ENCODE measurements around the gene NCCRP1.
"Not testable (repeated sequence)": the region's sequence is repeated elsewhere in the genome, so short reads cannot be mapped to it uniquely, and the experiment has no call there.

Gene NCCRP1

DNA sequence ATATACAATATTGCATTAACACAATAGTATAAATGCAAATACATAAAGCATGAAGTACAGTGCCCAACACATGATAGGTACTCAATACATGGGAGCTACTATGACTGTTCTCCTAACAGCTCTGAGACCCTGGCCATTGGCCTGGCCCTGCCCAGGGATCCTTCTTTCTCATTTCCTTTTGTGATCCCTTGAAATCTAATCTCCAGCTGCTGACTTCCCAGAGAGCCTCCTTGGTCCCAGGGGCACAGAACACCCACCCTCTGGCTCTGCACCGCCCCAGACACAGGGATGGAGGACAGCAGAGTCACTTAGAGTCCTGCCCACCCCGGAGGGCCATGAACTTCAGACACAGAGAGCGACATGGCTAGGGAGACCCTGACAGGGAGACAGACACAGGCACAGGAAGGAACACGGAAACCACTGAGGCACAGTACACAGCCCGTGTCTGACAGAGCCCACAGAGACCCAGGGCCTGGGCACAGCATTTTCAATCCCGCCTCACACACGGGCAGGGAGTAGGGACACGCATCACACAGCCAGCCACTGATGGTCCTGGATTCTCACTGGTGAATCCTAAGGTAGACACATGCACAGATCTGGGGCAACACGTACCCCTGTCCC is 11.5 kb downstream of the NCCRP1 start:
- DNase-seq (ENCODE audit: low read depth): no peak

DNA sequence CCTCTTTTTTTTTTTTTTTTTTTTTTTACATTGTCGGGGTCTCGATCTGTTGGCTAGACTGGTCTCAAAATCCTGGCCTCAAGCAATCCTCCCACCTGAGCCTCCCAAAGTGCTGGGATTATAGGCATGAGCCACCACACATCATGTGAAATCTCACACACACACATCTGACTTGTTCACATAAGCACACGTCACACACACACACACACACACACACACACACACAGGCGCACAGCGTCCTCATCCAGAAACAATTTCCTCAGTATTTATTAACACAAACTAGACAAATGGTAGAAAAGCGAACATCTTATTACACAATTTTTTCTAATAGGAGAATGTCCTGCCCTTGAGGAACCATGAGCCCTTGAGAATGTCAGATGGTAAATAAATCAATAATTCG is 12.4 kb downstream of the NCCRP1 start:
- DNase-seq (ENCODE audit: low read depth): no peak

DNA sequence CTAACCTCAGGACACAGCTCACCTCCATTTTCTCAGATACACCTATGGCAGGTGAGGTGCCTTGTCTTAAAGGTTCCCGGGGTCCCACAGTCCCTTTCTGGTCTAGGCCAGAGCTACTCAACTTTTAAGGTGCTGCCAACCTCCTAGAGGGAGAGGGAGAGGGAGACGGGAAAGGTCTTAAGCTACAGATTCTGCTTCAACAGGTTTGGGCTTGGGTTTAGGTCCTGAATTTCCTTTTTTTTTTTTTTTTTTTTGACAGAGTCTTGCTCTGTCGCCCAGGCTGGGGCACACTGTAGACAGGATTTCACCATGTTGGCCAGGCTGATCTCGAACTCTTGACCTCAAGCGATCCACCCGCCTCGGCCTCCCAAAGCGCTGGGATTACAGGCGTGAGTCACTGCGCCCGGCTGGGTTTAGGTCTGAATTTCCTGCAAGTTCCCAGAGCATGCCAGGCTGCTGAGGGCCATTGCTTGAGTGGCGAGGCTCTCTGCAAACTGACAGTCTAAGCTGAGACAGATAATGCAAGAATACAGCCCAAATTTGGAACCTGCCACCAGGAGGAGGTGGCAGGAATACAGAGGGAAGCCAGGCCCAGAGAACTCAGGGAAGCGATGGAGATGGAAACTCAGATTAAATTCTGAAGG is 15.1 kb downstream of the NCCRP1 start:
- DNase-seq (ENCODE audit: low read depth): peak; percentile 52

GRCh38 chr19:39212375-39212742 is 15.6 kb downstream of the NCCRP1 start:
- peak; percentile 18 for DNase-seq (ENCODE audit: low read depth)

- not testable (repeated sequence) for DNase-seq (ENCODE audit: low read depth)
Measured at GRCh38 chr19:39215323-39215722, 18.6 kb downstream of the NCCRP1 start.

DNA sequence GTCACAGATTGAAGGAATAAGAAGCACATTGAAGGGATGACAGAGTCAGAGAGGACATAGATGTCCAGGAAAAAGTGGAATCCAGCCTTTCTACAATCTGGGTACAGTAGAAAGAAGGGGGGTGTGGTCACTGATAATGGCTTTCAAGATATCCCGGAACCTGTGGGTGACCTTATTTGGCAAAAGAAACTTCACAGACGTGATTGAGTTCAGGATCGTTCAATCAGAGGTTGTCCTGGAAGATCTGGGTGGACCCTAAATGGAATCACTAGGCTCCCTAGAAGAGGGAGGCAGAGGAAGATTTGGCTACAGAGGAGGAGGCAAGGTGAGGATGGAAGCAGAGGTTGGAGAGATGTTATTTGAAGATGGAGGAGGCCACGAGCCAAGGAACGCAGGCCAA is 20.3 kb downstream of the NCCRP1 start:
- DNase-seq (ENCODE audit: low read depth): no peak

GRCh38 chr19:39218230-39219007 is 21.7 kb downstream of the NCCRP1 start:
- DNase-seq (ENCODE audit: low read depth): no peak

DNA sequence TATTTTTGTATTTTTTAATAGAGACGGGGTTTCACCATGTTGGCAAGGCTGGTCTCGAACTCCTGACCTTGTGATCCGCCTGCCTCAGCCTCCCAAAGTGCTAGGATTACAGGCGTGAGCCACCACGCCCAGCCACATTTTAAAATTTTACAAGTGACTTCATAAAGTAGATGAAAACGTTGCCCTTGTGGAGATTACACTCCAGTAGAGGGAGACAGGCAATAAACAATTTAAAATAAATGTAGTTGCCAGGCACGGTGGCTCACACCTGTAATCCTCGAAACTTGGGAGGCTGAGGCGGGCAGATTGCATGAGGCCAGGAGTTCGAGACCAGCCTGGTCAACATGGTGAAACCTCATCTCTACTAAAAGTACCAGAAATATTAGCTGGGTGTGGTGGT is 22.3 kb downstream of the NCCRP1 start:
- DNase-seq (ENCODE audit: low read depth): not testable (repeated sequence)

GRCh38 chr19:39223703-39224279 is 27.0 kb downstream of the NCCRP1 start:
- DNase-seq (ENCODE audit: low read depth): peak; percentile 55

- DNase-seq (ENCODE audit: low read depth): no peak
Measured at GRCh38 chr19:39224910-39225309, 28.1 kb downstream of the NCCRP1 start.

DNA sequence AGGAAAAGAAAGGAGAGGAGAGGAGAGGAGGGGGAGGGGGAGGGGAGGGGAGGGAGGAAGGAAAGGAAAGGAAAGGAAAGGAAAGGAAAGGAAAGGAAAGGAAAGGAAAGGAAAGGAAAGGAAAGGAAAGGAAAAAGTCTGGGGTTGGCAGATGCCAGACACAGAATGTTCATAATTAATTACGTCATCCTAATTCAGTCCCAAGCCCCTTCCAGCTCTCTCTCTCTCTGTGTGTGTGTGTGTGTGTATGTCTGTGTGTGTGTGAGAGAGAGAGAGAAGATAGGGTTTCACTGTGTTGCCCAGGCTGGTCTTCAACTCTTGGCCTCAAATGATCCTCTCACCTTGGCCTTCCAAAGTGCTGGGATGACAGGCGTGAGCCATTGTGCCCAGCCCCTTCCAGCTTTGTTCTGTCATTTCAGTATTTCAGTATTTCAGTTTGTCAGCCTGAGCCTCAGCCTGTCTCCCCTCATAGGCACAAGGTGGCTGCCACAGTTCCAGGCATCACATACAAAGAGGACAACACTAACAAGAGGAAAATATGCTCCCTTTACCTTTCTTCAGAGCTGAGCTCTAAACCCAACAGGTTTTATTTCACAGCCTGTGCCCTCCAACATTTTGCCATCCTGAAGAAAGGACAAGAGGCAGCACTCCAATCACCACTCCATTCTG is 33.5 kb downstream of the NCCRP1 start:
- no peak for DNase-seq (ENCODE audit: low read depth)

GRCh38 chr19:39232708-39233107 is 35.9 kb downstream of the NCCRP1 start:
- no peak for DNase-seq (ENCODE audit: low read depth)

DNA sequence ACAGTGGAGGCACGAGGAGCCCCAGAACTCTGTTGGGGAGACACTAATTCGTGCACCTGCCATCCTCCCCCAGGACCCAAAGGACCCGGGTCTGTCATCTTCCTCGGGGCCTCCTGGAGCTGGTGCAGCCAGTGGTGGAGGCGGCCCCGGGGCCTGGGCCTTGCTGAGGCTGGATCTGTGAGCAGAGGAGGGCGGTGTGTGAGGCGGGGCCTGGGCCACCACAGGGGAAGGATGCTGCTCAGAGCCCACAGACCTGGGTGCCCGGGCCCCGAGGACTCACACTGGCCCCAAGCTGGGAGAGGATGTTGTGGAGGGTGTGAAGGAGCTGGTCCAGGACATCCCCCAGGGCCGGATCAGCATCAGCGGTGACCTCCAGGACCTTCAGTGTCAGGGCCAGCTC is 39.8 kb downstream of the NCCRP1 start:
- no peak for DNase-seq (ENCODE audit: low read depth)

DNA sequence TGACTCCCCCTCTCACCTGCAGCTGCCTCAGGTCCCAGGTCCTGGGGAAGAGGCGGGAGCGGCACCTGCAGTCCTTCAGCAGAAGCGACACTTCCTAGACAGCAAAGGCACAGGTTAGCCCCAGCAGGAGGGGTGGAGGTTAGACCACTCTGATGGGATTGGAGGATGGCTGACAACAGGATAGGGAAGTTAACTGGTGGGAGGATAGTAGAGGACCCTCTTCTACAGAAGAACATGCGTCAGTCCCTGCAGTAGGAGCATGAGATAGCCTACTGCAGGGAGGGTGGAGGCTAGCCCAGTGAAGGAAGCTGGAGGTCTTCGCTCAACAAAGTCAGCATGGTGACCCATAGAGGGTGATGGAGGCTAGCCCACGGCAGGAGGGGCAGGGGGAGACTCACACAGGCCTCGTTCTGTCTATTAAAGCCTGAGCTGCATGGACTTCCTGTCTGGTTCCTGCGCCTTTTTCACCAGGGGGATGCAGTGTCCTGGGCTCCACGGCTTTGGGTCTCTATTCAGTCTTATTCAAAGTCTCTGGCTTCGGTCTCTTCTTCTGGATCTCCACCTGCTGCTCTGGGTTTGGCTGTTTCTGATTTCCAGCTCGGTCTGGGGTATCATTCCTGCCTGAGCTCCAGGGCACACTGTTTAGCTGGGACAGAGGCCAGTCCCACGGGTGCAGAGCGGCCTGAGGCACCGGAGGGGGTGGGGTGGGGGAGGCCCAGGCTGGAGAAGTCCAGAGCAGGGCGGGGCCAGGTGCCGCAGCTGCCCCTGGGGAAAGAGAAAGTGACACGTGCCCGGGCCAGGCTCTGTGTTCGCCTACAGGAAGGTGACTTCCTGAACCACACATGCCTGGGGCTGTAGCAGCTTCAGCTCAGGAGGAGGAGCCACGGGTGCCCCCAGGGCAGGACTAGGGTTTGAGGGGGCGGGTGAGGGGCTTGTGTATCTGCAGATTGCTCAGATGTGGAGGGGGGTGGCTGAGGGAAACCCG is 40.7 kb downstream of the NCCRP1 start:
- DNase-seq (ENCODE audit: low read depth): no peak

GRCh38 chr19:39238209-39238608 is 41.4 kb downstream of the NCCRP1 start:
- no peak for DNase-seq (ENCODE audit: low read depth)

- DNase-seq (ENCODE audit: low read depth): no peak
Measured at GRCh38 chr19:39238944-39239343, 42.2 kb downstream of the NCCRP1 start.

- DNase-seq (ENCODE audit: low read depth): no peak
Measured at GRCh38 chr19:39240421-39240820, 43.7 kb downstream of the NCCRP1 start.

DNA sequence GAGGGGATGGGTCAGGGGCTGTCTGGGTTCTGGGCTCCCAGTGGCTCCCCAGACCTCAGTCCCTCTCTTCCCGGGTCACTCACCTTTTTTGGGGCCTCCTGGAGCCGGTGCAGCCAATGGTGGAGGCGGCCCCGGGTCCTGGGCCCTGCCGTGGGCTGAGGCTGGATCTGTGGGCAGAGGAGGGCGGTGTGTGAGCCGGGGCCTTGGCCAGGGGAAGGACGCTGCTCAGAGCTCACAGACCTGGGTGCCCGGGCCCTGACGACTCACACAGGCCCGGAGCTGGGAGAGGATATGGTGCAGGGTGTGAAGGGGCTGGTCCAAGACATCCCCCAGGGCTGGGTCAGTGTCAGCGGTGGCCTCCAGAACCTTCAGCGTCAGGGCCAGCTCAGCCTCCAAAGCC is 47.0 kb downstream of the NCCRP1 start:
- not testable (repeated sequence) for DNase-seq (ENCODE audit: low read depth)

GRCh38 chr19:39244410-39245100 is 47.8 kb downstream of the NCCRP1 start, which contains the start of gene IFNL3:
Gene IFNL3, minus strand, starts transcription at chr19:39245006. Its CDS starts 39 bp downstream, at chr19:39244967.
- DNase-seq (ENCODE audit: low read depth): not testable (repeated sequence)

GRCh38 chr19:39245166-39245565 is 48.4 kb downstream of the NCCRP1 start:
- DNase-seq (ENCODE audit: low read depth): not testable (repeated sequence)

Measured in amniotic epithelial cell (primary cell).